Myocyte (in vitro differentiated cells): Measurements from ENCODE around the gene IKZF1. TPM values are rescaled to one million over a fixed set of nuclear protein-coding genes. Genes with fewer than 3 reads are reported as not detected.

ENCODE experiments used
- DNase-seq: peaks from one replicate; pipeline ENCODE4 v3.0.0-alpha.2; 2012; ENCODE audit warnings: low read depth
- total RNA-seq: library from RNA; depleted of rRNA; stranded (reverse); fragments of >200 nt; gene quantifications from 2 replicates; pipeline ENCODE4 v1.2.3, GENCODE V29; 2014

IKZF1 gene
- total RNA-seq, 1 donor from 2014 or later, result not detected

GRCh38 chr7:50446542-50446960 is 142.0 kb downstream of the IKZF1 start:
- DNase-seq, result peak; percentile 62

GRCh38 chr7:50448823-50449222 is 144.3 kb downstream of the IKZF1 start:
- no peak for DNase-seq

- peak; percentile 6 for DNase-seq
These were observed 145.0 kb downstream of the IKZF1 start for GRCh38 chr7:50449501-50449880.

- DNase-seq, result peak; percentile 85
These were observed 145.5 kb downstream of the IKZF1 start, which contains the start of gene FIGNL1 for GRCh38 chr7:50449881-50450589. FIGNL1 (minus strand) TSS chr7:50450350; CDS start chr7:50447287, 3,063 bp downstream.

GRCh38 chr7:50450590-50451032 is 146.1 kb downstream of the IKZF1 start:
- peak; percentile 40 for DNase-seq

Other genes with a start within 250 kb of the IKZF1 start
- not detected in 2 replicates for gene ZPBP, start 211.5 kb upstream of the IKZF1 start, total RNA-seq
- 14.7 and 16.5 TPM in 2 replicates for gene FIGNL1, start 145.6 kb downstream of the IKZF1 start, total RNA-seq